CD4-positive, alpha-beta memory T cell (primary cell): ENCODE measurements around the gene ATG9B. TPM values are rescaled to one million over a fixed set of nuclear protein-coding genes. Genes with fewer than 3 reads are reported as not detected.
A peak's percentile ranks its signal among the peaks of the same experiment; 100 is the strongest.

Source experiments
- CTCF ChIA-PET: fragments of 350-600 bp; sonication (Branson Sonifier 250); formaldehyde crosslinking; loops from one replicate; lab custom pipeline; 2021; ENCODE audit warnings: inconsistent platforms; ENCODE audit not compliant: partially characterized antibody; lab: Charles Lee
- POLR2A ChIA-PET: fragments of 350-600 bp; sonication (Branson Sonifier 250); formaldehyde crosslinking; loops from one replicate; lab custom pipeline; 2021; ENCODE audit not compliant: partially characterized antibody; lab: Charles Lee
- DNase-seq, 5 donors: peaks; one replicate each; pipeline versions ENCODE4 v3.0.0 to v3.0.0-alpha.2; 2020 to 2022; ENCODE audit warnings: mixed read lengths in 1 of 5
- H3K27ac ChIP-seq: one replicate; pipeline ENCODE4 v1.7.0; 2013; ENCODE audit warnings: low read depth, low read length
- H3K27me3 ChIP-seq: 2 replicates; pipeline ENCODE4 v1.7.0; 2013; ENCODE audit warnings: mild to moderate bottlenecking, low read length, moderate library complexity; ENCODE audit not compliant: insufficient read depth
- H3K36me3 ChIP-seq: 2 replicates; pipeline ENCODE4 v1.7.0; 2013; ENCODE audit warnings: mild to moderate bottlenecking, low read length, moderate library complexity; ENCODE audit not compliant: insufficient read depth
- H3K4me1 ChIP-seq: 2 replicates; pipeline ENCODE4 v1.7.0; 2013; ENCODE audit warnings: mild to moderate bottlenecking, low read length, moderate library complexity; ENCODE audit not compliant: insufficient read depth
- H3K4me3 ChIP-seq, 2 donors: one replicate each; pipeline ENCODE4 v1.7.0; 2013; ENCODE audit warnings: low read length in 2 of 2, mild to moderate bottlenecking in 1 of 2
- H3K9me3 ChIP-seq, 2 donors: one replicate each; pipeline ENCODE4 v1.7.0; 2013; ENCODE audit warnings: low read length in 2 of 2, control low read depth in 1 of 2; ENCODE audit not compliant: control insufficient read depth in 1 of 2
- H3K27ac Mint-ChIP-seq, 7 donors: one replicate each; pipeline ENCODE4 v1.8.0; 2020 to 2021; ENCODE audit warnings: mixed read lengths in 7 of 7, mild to moderate bottlenecking in 6 of 7, inconsistent platforms in 3 of 7, moderate library complexity in 3 of 7
- H3K27me3 Mint-ChIP-seq, 2 donors: one replicate each; pipeline ENCODE4 v1.8.0; 2020 to 2021; ENCODE audit warnings: mixed read lengths in 2 of 2
- H3K36me3 Mint-ChIP-seq, 2 donors: one replicate each; pipeline ENCODE4 v1.8.0; 2020 to 2021; ENCODE audit warnings: mixed read lengths in 2 of 2, inconsistent platforms in 1 of 2, mild to moderate bottlenecking in 1 of 2
- H3K4me1 Mint-ChIP-seq, 4 donors: one replicate each; pipeline ENCODE4 v1.8.0; 2020 to 2021; ENCODE audit warnings: mixed read lengths in 4 of 4, mild to moderate bottlenecking in 1 of 4
- H3K4me3 Mint-ChIP-seq, 8 donors: one replicate each; pipeline ENCODE4 v1.8.0; 2020 to 2021; ENCODE audit warnings: mixed read lengths in 8 of 8, mild to moderate bottlenecking in 7 of 8, moderate library complexity in 6 of 8, inconsistent platforms in 3 of 8
- H3K9me3 Mint-ChIP-seq, 8 donors: one replicate each; pipeline ENCODE4 v1.8.0; 2020 to 2021; ENCODE audit warnings: mixed read lengths in 8 of 8, mild to moderate bottlenecking in 5 of 8, inconsistent platforms in 3 of 8, moderate library complexity in 1 of 8
- intact Hi-C: fragments of 100-400 bp; cut with micrococcal nuclease; formaldehyde crosslinking; loops from one replicate; pipeline ENCODE4 v1.15.1; 2023
- polyA plus RNA-seq, 2 donors: library from polyadenylated mRNA; unstranded; fragments of 300-500 nt; fragmentation: Illumina TruSeq; gene quantifications; one replicate each; pipeline ENCODE4 v1.2.3, GENCODE V29; 2021
- total RNA-seq, 2 experiments: library from RNA; stranded (reverse); gene quantifications; one replicate each; pipeline ENCODE4 v1.2.3, GENCODE V29; 2021

The ATG9B gene
- total and polyA plus RNA-seq, 4 experiments from 2014 or later: 16.9 to 36.6 (median 29.6) TPM

DNA sequence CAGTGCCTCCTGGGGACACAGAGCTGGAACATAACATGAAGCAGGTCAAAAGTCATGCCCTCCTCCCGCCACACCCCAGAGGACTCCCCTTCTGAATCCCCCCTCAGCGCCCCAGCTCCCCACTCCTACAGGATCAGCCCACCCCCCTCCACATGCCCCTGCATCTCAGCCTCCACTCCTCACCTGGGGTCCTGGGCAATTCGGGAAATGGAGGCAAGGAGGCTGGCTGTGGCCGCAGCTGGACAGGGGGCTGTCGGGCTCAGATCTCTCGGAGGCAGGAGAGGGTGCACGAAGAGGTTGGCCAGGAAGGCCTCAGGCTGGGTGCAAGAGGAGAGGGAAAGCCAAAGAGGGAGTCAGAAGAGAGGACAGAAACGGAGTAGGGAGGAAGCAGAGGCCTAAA is 7.8 kb downstream of the ATG9B start:
- peaks cover 1 to 5% of the 10 kb centered on the region in 2 donors for H3K36me3 Mint-ChIP-seq
- intact Hi-C loops: loop anchor here (10.0 kb wide), 1 partner anchor 328 kb away; the partner anchor contains the start of gene NUB1
- Histone ChIP-seq H3K27me3 (no peaks in the 10 kb centered on the region), H3K4me3 (no peak overlapping the region), H3K27ac (no peak overlapping the region), H3K36me3 (no peaks in the 10 kb centered on the region), H3K9me3 (no peaks in the 10 kb centered on the region), H3K4me1 (peaks cover 75% of the 10 kb centered on the region)
- peaks cover 0 to 2% (median 0%) of the 10 kb centered on the region in 8 donors for H3K9me3 Mint-ChIP-seq
- peaks cover 1 to 8% of the 10 kb centered on the region in 2 donors for H3K27me3 Mint-ChIP-seq
- H3K4me3 Mint-ChIP-seq: peak overlapping the region in 5 of 8 donors; percentile 33 to 61 (median 36)
- CTCF ChIA-PET: interaction anchor here (0.9 to 7.4 kb wide), 9 partner anchors 9 to 611 kb away, joined by 3 to 98 read pairs (median 42); partner anchors contain the start of genes ABCB8 and NOS3
- peaks cover 48 to 80% (median 64%) of the 10 kb centered on the region in 4 donors for H3K4me1 Mint-ChIP-seq
- POLR2A ChIA-PET: interaction anchor here (1.4 to 13.0 kb wide), 3 partner anchors 8 to 12 kb away, joined by 3 to 182 read pairs (median 77); partner anchors contain the start of gene ABCB8
- H3K27ac Mint-ChIP-seq: peak overlapping the region; percentile 61 to 100 (median 90)
- DNase-seq: no peak

GRCh38 chr7:151015967-151016366 is 8.3 kb downstream of the ATG9B start:
- intact Hi-C loops: loop anchor here (10.0 kb wide), 1 partner anchor 329 kb away; the partner anchor contains the start of gene NUB1
- DNase-seq: no peak
- Histone ChIP-seq H3K27me3 (no peaks in the 10 kb centered on the region), H3K36me3 (no peaks in the 10 kb centered on the region), H3K9me3 (no peaks in the 10 kb centered on the region), H3K4me1 (peaks cover 80% of the 10 kb centered on the region), H3K4me3 (no peak overlapping the region), H3K27ac (no peak overlapping the region)
- Mint-ChIP-seq H3K9me3 (peaks cover 0 to 2% (median 0%) of the 10 kb centered on the region in 8 donors), H3K27ac (peak overlapping the region; percentile 85 to 100 (median 99)), H3K4me3 (peak overlapping the region in 2 of 8 donors; percentile 43 to 94), H3K4me1 (peaks cover 51 to 85% (median 68%) of the 10 kb centered on the region in 4 donors), H3K36me3 (peaks cover 1 to 5% of the 10 kb centered on the region in 2 donors), H3K27me3 (peaks cover 1 to 7% of the 10 kb centered on the region in 2 donors)
- POLR2A ChIA-PET: interaction anchor here (1.4 to 13.0 kb wide), 3 partner anchors 7 to 13 kb away, joined by 3 to 182 read pairs (median 77); partner anchors contain the start of gene ABCB8
- CTCF ChIA-PET: interaction anchor here (1.7 to 7.4 kb wide), 7 partner anchors 8 to 55 kb away, joined by 4 to 98 read pairs (median 44); partner anchors contain the start of genes ABCB8 and NOS3

DNA sequence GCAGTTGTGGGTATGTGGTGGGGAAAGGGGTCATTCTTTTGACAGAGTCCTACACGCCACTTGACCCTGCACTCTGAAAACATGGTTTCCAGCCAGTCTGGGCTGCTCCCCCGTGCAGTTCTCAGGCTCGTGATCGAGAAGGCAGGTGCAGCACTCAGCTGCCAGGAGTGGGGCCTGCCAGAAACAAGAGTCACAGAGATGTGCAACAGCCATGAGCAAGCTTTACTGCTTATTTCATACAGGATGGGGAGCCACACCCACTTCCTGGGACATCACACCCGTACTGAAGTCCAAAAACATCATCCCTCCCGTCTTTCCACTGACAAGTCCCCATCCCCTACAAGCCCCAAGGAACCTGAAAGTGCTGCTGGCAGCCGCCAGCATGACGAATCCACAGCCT is 9.3 kb downstream of the ATG9B start:
- H3K27ac Mint-ChIP-seq: peak overlapping the region; percentile 97 to 100 (median 100)
- H3K9me3 Mint-ChIP-seq: peaks cover 0 to 2% (median 0%) of the 10 kb centered on the region in 8 donors
- H3K4me3 Mint-ChIP-seq: peak overlapping the region; percentile 88 to 95 (median 94)
- peaks cover 1 to 5% of the 10 kb centered on the region in 2 donors for H3K36me3 Mint-ChIP-seq
- Histone ChIP-seq H3K27me3 (no peaks in the 10 kb centered on the region), H3K27ac (peak overlapping the region; percentile 96), H3K4me1 (peaks cover 90% of the 10 kb centered on the region), H3K9me3 (no peaks in the 10 kb centered on the region), H3K36me3 (no peaks in the 10 kb centered on the region), H3K4me3 (peak overlapping the region in 1 of 2 donors; percentile 68)
- ChIA-PET CTCF (interaction anchor here (1.1 to 9.1 kb wide), 10 partner anchors 13 to 100 kb away, joined by 3 to 98 read pairs (median 4); partner anchors contain the start of genes ABCB8, NOS3 and SLC4A2), POLR2A (interaction anchor here (0.6 to 13.0 kb wide), 17 partner anchors 9 to 447 kb away, joined by 3 to 182 read pairs (median 4); partner anchors contain the start of genes ABCB8, ABCF2, AGAP3 and ATG9B)
- peaks cover 59 to 95% (median 77%) of the 10 kb centered on the region in 4 donors for H3K4me1 Mint-ChIP-seq
- peaks cover 1 to 3% of the 10 kb centered on the region in 2 donors for H3K27me3 Mint-ChIP-seq
- DNase-seq: peak in 3 of 5 donors; percentile 43 to 56 (median 44)
- intact Hi-C loops: loop anchor here (10.0 kb wide), 1 partner anchor 330 kb away; the partner anchor contains the start of gene NUB1

DNA sequence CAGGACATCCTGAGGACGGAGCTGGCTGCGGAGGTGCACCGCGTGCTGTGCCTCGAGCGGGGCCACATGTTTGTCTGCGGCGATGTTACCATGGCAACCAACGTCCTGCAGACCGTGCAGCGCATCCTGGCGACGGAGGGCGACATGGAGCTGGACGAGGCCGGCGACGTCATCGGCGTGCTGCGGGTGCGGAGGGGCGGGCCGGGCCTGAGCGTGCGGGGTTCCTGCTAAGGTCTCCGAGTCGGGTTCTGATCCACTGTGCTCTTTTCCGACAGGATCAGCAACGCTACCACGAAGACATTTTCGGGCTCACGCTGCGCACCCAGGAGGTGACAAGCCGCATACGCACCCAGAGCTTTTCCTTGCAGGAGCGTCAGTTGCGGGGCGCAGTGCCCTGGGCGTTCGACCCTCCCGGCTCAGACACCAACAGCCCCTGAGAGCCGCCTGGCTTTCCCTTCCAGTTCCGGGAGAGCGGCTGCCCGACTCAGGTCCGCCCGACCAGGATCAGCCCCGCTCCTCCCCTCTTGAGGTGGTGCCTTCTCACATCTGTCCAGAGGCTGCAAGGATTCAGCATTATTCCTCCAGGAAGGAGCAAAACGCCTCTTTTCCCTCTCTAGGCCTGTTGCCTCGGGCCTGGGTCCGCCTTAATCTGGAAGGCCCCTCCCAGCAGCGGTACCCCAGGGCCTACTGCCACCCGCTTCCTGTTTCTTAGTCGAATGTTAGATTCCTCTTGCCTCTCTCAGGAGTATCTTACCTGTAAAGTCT is 10.4 kb downstream of the ATG9B start:
- no peaks in the 10 kb centered on the region for H3K9me3 ChIP-seq
- peak; percentile 92 to 97 (median 96) for DNase-seq
- peak overlapping the region; percentile 97 to 100 (median 100) for H3K27ac Mint-ChIP-seq
- H3K4me3 ChIP-seq: peak overlapping the region; percentile 34 to 68
- H3K27me3 Mint-ChIP-seq: peaks cover 1 to 2% of the 10 kb centered on the region in 2 donors
- peaks cover 96% of the 10 kb centered on the region for H3K4me1 ChIP-seq
- H3K27ac ChIP-seq: peak overlapping the region; percentile 96
- H3K4me1 Mint-ChIP-seq: peaks cover 57 to 94% (median 76%) of the 10 kb centered on the region in 4 donors
- intact Hi-C loops: loop anchor here (1.0 to 10.0 kb wide), 3 partner anchors 14 to 331 kb away; partner anchors contain the start of genes ABCB8 and NUB1
- no peaks in the 10 kb centered on the region for H3K27me3 ChIP-seq
- H3K4me3 Mint-ChIP-seq: peak overlapping the region; percentile 88 to 95 (median 94)
- no peaks in the 10 kb centered on the region for H3K36me3 ChIP-seq
- H3K36me3 Mint-ChIP-seq: peaks cover 1 to 5% of the 10 kb centered on the region in 2 donors
- ChIA-PET CTCF (interaction anchor here (1.1 to 9.1 kb wide), 9 partner anchors 14 to 101 kb away, joined by 3 to 98 read pairs (median 5); partner anchors contain the start of genes ABCB8, NOS3 and SLC4A2), POLR2A (interaction anchor here (0.6 to 13.0 kb wide), 26 partner anchors 9 to 446 kb away, joined by 3 to 182 read pairs (median 4); partner anchors contain the start of genes ABCB8, ABCF2, AGAP3 and ATG9B)
- H3K9me3 Mint-ChIP-seq: peaks cover 0 to 2% (median 0%) of the 10 kb centered on the region in 8 donors

GRCh38 chr7:151013356-151013732 is 10.9 kb downstream of the ATG9B start:
- CTCF ChIA-PET: interaction anchor here (1.6 to 9.1 kb wide), 6 partner anchors 15 to 98 kb away, joined by 4 to 98 read pairs (median 10); partner anchors contain the start of genes ABCB8 and NOS3
- Histone ChIP-seq H3K27ac (peak overlapping the region; percentile 96), H3K27me3 (no peaks in the 10 kb centered on the region), H3K9me3 (no peaks in the 10 kb centered on the region), H3K4me3 (no peak overlapping the region), H3K4me1 (peaks cover 99% of the 10 kb centered on the region), H3K36me3 (no peaks in the 10 kb centered on the region)
- peaks cover 0 to 2% (median 0%) of the 10 kb centered on the region in 8 donors for H3K9me3 Mint-ChIP-seq
- H3K4me1 Mint-ChIP-seq: peaks cover 57 to 94% (median 77%) of the 10 kb centered on the region in 4 donors
- H3K27me3 Mint-ChIP-seq: no peaks in the 10 kb centered on the region
- peak overlapping the region in 6 of 8 donors; percentile 88 to 95 (median 94) for H3K4me3 Mint-ChIP-seq
- DNase-seq: no peak
- H3K27ac Mint-ChIP-seq: peak overlapping the region; percentile 97 to 100 (median 100)
- peaks cover 1 to 5% of the 10 kb centered on the region in 2 donors for H3K36me3 Mint-ChIP-seq
- POLR2A ChIA-PET: interaction anchor here (0.6 to 13.0 kb wide), 20 partner anchors 8 to 446 kb away, joined by 3 to 182 read pairs (median 4); partner anchors contain the start of genes ABCB8, ATG9B, CDK5 and FASTK
- intact Hi-C loops: loop anchor here (1.0 to 10.0 kb wide), 3 partner anchors 15 to 331 kb away; partner anchors contain the start of genes ABCB8 and NUB1

DNA sequence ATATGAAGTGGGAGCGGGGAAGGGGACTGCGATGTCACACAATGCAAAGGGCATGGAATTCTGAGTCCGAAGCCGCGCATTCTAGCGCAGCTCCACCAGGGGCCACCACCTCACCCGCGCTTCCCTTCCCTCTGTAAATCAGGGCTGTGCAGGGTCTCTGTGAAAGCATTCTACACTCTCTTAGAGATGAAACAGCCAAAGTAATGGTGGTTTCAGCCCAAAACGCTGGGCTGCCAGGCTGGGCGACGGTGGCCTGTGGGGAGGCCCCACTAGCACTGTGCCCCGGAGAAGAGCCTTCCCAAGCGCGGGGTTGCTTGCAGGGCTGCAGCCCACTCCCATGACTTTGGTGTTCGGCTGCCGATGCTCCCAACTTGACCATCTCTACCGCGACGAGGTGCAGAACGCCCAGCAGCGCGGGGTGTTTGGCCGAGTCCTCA is 11.4 kb downstream of the ATG9B start:
- peaks cover 99% of the 10 kb centered on the region for H3K4me1 ChIP-seq
- H3K36me3 Mint-ChIP-seq: peaks cover 1 to 5% of the 10 kb centered on the region in 2 donors
- H3K4me3 Mint-ChIP-seq: peak overlapping the region; percentile 23 to 86 (median 68)
- intact Hi-C loops: loop anchor here (1.0 to 10.0 kb wide), 3 partner anchors 15 to 332 kb away; partner anchors contain the start of genes ABCB8 and NUB1
- peaks cover 57 to 94% (median 77%) of the 10 kb centered on the region in 4 donors for H3K4me1 Mint-ChIP-seq
- peaks cover 0 to 2% (median 0%) of the 10 kb centered on the region in 8 donors for H3K9me3 Mint-ChIP-seq
- peak in 1 of 5 donors; percentile 29 for DNase-seq
- no peaks in the 10 kb centered on the region for H3K9me3 ChIP-seq
- H3K27me3 Mint-ChIP-seq: no peaks in the 10 kb centered on the region
- POLR2A ChIA-PET: interaction anchor here (0.8 to 13.0 kb wide), 12 partner anchors 6 to 75 kb away, joined by 3 to 182 read pairs (median 4); partner anchors contain the start of genes ABCB8, NOS3 and TMUB1
- no peak overlapping the region for H3K4me3 ChIP-seq
- peak overlapping the region; percentile 97 to 100 (median 99) for H3K27ac Mint-ChIP-seq
- CTCF ChIA-PET: interaction anchor here (1.1 to 9.1 kb wide), 3 partner anchors 21 to 115 kb away, joined by 3 to 98 read pairs (median 73); partner anchors contain the start of gene NOS3
- no peaks in the 10 kb centered on the region for H3K36me3 ChIP-seq
- peak overlapping the region; percentile 96 for H3K27ac ChIP-seq
- no peaks in the 10 kb centered on the region for H3K27me3 ChIP-seq
